Esophagus squamous epithelium (tissue), 4 donors: ENCODE measurements around the gene BNC2.
"Not testable (repeated sequence)": the region's sequence is repeated elsewhere in the genome, so short reads cannot be mapped to it uniquely, and the experiment has no call there.

Experiments used
- POLR2A ChIP-seq, 4 donors: fragments of 450-650 bp; IDR thresholded peaks; one replicate each; pipeline ENCODE4 v1.6.1; 2017; ENCODE audit warnings: antibody characterized with exemption in 4 of 4, mild to moderate bottlenecking in 4 of 4, moderate library complexity in 3 of 4
- TF ChIP-seq, protein P1 (sequence below), 6 experiments: fragments of 450-650 bp in 4 of 6; fragments of 200-600 bp in 2 of 6; sonication (generic) in 2 of 6; IDR thresholded peaks; one replicate each; pipeline ENCODE4 v1.5.1; 2016 to 2019; ENCODE audit warnings: antibody characterized with exemption in 6 of 6, mild to moderate bottlenecking in 4 of 6, moderate library complexity in 4 of 6

DNA sequence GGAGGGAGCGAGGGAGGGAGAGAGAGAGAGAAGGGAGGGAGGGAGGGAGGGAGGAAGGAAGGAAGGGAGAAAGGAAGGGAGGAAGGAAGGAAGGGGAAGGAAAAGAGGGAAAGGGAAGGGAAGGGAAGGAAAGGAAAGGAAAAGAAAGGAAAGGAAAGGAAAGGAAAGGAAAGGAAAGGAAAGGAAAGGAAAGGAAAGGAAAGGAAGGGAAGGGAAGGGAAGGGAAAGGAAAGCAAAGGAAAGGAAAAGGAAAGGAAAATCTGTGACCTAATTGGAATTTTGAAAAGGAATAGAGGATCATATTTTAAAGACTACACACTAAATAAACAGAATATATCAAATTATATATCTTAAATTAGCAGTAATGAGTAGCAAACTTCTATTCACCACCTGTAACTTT, 330.8 kb downstream of the BNC2 start:
- TF ChIP-seq, protein P1, sequence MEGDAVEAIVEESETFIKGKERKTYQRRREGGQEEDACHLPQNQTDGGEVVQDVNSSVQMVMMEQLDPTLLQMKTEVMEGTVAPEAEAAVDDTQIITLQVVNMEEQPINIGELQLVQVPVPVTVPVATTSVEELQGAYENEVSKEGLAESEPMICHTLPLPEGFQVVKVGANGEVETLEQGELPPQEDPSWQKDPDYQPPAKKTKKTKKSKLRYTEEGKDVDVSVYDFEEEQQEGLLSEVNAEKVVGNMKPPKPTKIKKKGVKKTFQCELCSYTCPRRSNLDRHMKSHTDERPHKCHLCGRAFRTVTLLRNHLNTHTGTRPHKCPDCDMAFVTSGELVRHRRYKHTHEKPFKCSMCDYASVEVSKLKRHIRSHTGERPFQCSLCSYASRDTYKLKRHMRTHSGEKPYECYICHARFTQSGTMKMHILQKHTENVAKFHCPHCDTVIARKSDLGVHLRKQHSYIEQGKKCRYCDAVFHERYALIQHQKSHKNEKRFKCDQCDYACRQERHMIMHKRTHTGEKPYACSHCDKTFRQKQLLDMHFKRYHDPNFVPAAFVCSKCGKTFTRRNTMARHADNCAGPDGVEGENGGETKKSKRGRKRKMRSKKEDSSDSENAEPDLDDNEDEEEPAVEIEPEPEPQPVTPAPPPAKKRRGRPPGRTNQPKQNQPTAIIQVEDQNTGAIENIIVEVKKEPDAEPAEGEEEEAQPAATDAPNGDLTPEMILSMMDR (IDR thresholded peaks at IDR 0.05): not testable (repeated sequence)
- TF ChIP-seq POLR2A (IDR thresholded peaks at IDR 0.05): not testable (repeated sequence)
